Lung (tissue), 12 donors: ENCODE results near the gene ZDHHC8. TPM values are rescaled to one million over a fixed set of nuclear protein-coding genes. Genes with fewer than 3 reads are reported as not detected.

Experiments used
- ATAC-seq: fragments of 200-7000 bp; cut with Tn5 transposase; one replicate; pipeline ENCODE4 v1.9.1; 2020; ENCODE audit warnings: moderate number of reproducible peaks; ENCODE audit not compliant: insufficient read depth, low FRiP score
- DNase-seq, 3 donors: peaks; one replicate each; pipeline ENCODE4 v3.0.0-alpha.2; 2013 to 2017
- H3K27ac ChIP-seq, 2 donors: one replicate each; pipeline ENCODE4 v1.5.1; 2013; ENCODE audit warnings: mild to moderate bottlenecking in 2 of 2, moderate library complexity in 2 of 2, control low read depth in 1 of 2, inconsistent platforms in 1 of 2, low read depth in 1 of 2, low read length in 1 of 2
- H3K27me3 ChIP-seq, 3 donors: one replicate each; pipeline ENCODE4 v1.5.1; 2013; ENCODE audit warnings: low read length in 2 of 3; ENCODE audit not compliant: control insufficient read depth in 3 of 3, insufficient read depth in 3 of 3
- H3K36me3 ChIP-seq, 4 donors: one replicate each; pipeline ENCODE4 v1.5.1; 2013; ENCODE audit warnings: low read length in 4 of 4, mild to moderate bottlenecking in 1 of 4, moderate library complexity in 1 of 4; ENCODE audit not compliant: control insufficient read depth in 4 of 4, insufficient read depth in 4 of 4
- H3K4me1 ChIP-seq, 5 donors: one replicate each; pipeline ENCODE4 v1.5.1; 2013; ENCODE audit warnings: low read length in 5 of 5, mild to moderate bottlenecking in 2 of 5, moderate library complexity in 1 of 5; ENCODE audit not compliant: control insufficient read depth in 5 of 5, insufficient read depth in 5 of 5
- H3K4me3 ChIP-seq: one replicate; pipeline ENCODE4 v1.5.1; 2013; ENCODE audit warnings: mild to moderate bottlenecking, control low read depth, moderate library complexity
- H3K9ac ChIP-seq, 2 donors: one replicate each; pipeline ENCODE4 v1.5.1; 2013; ENCODE audit warnings: low read length in 2 of 2, control low read depth in 1 of 2; ENCODE audit not compliant: insufficient read depth in 1 of 2
- H3K9me3 ChIP-seq, 4 donors: one replicate each; pipeline ENCODE4 v1.5.1; 2013; ENCODE audit warnings: low read length in 3 of 4, mild to moderate bottlenecking in 1 of 4, moderate library complexity in 1 of 4; ENCODE audit not compliant: control insufficient read depth in 4 of 4, insufficient read depth in 3 of 4
- WGBS, 2 donors: extraction: QIAGEN DNeasy Blood & Tissue Kit; methylation state at CpG; one replicate each; pipeline ENCODE4 v1.1.7; 2013; 5-methylcytosine and 5-hydroxymethylcytosine counted together
- polyA plus RNA-seq, 2 donors: library from polyadenylated mRNA; stranded (reverse); fragments of 200-250 nt; gene quantifications; one replicate each; pipeline ENCODE4 v1.2.1, GENCODE V29; 2013
- total RNA-seq, 2 donors: library from RNA; depleted of rRNA in 1 of 2; stranded (reverse); fragments of >200 nt in 1 of 2; gene quantifications; one replicate each; pipeline ENCODE4 v1.2.1, GENCODE V29; 2014 to 2021
- TF ChIP-seq, protein P1 (sequence below): IDR thresholded peaks from 2 replicates; pipeline ENCODE4 v1.5.1; 2012; ENCODE audit warnings: mild to moderate bottlenecking; ENCODE audit errors: control extremely low read depth, extremely low read depth
- donor health status: control.
- donor health status: control.
- donor health status: Bipolar disorder and iron deficiency.
- donor health status: healthy.
- donor health status: DM: yes; HTN: yes; CAD: no.

The ZDHHC8 gene
- total and polyA plus RNA-seq, 4 donors, result 28.4 to 75.1 (median 35.5) TPM

DNA sequence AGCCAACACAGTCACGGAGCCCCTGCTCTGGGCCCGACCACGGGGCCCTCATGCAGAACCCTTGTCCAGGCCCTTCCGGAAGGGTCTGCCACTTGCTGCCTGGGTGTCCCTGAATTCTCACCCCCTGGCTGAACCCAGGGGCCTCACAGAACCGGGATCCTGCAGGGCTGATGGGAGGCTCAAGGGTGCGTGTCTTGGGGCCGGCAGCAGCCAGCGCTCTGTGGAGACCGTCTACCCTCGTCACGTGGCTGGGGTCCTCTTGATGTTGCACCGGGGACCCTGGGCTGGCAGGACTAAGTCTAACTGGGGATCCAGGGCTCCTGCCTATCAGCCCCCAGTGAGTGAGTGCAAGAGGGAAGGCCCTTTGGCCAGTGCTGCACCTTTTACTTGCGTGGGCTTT, 38.6 kb downstream of the ZDHHC8 start:
- TF ChIP-seq, protein P1, sequence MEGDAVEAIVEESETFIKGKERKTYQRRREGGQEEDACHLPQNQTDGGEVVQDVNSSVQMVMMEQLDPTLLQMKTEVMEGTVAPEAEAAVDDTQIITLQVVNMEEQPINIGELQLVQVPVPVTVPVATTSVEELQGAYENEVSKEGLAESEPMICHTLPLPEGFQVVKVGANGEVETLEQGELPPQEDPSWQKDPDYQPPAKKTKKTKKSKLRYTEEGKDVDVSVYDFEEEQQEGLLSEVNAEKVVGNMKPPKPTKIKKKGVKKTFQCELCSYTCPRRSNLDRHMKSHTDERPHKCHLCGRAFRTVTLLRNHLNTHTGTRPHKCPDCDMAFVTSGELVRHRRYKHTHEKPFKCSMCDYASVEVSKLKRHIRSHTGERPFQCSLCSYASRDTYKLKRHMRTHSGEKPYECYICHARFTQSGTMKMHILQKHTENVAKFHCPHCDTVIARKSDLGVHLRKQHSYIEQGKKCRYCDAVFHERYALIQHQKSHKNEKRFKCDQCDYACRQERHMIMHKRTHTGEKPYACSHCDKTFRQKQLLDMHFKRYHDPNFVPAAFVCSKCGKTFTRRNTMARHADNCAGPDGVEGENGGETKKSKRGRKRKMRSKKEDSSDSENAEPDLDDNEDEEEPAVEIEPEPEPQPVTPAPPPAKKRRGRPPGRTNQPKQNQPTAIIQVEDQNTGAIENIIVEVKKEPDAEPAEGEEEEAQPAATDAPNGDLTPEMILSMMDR, result no peak
- 92 to 96% methylated on average over 13 of the region's 13 CpGs for WGBS, 2 donors
- DNase-seq, result no peak
- no peak overlapping the region for H3K27ac ChIP-seq
- H3K36me3 ChIP-seq, result no peaks in the 10 kb centered on the region
- no peak overlapping the region for H3K9ac ChIP-seq
- H3K4me1 ChIP-seq, result no peaks in the 10 kb centered on the region
- no peak overlapping the region for H3K4me3 ChIP-seq
- peaks cover 0 to 2% (median 0%) of the 10 kb centered on the region in 4 donors for H3K9me3 ChIP-seq
- no peaks in the 10 kb centered on the region for H3K27me3 ChIP-seq
- ATAC-seq, result no peak

DNA sequence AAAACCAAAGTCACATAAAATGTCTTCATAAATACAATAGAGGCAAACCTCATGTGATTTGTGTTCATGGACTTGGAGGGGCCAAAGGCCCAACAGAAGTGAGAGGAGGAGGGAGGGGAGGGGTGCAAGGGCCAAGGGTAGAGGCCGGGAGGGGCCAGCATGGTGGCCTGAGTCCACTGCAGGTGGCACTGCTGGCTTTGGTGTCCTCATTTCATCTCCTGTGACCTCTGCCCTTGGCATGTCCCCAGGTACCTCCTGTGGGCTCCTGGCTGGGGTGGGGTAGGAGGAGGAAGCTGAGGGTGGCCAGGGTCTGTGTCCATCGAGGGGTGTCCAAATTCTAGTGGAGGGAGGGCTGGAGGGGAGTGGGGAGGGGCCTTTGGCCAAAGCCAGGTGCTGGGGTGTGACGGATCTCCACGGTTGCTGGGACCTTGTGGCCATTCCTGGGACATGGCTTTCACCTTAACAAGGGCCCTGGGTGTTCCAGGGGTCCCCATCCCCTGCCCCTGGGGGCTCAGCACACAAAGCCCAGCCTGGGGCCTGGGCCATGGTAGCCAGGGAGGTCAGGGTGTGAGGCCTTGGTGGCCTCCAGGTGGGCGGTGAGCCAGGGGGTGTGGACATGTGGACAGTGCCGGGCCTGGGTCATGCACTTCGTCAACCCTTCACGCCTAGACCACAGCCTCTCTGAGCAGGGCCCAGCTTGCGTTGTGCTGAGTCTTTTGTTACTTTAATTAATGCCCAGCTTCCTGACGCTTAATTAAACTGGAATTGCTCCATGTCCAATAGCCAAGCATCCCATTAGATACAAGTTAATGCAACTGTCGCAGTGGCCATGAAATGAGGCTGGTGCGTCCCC, 39.9 kb downstream of the ZDHHC8 start:
- TF ChIP-seq, protein P1, result no peak
- no peak for DNase-seq
- Histone ChIP-seq H3K27me3 (no peaks in the 10 kb centered on the region), H3K36me3 (no peaks in the 10 kb centered on the region), H3K9ac (no peak overlapping the region), H3K4me3 (no peak overlapping the region), H3K4me1 (no peaks in the 10 kb centered on the region), H3K27ac (no peak overlapping the region), H3K9me3 (peaks cover 0 to 2% (median 0%) of the 10 kb centered on the region in 4 donors)
- 88 to 93% methylated on average over 12 of the region's 12 CpGs for WGBS, 2 donors
- no peak for ATAC-seq

DNA sequence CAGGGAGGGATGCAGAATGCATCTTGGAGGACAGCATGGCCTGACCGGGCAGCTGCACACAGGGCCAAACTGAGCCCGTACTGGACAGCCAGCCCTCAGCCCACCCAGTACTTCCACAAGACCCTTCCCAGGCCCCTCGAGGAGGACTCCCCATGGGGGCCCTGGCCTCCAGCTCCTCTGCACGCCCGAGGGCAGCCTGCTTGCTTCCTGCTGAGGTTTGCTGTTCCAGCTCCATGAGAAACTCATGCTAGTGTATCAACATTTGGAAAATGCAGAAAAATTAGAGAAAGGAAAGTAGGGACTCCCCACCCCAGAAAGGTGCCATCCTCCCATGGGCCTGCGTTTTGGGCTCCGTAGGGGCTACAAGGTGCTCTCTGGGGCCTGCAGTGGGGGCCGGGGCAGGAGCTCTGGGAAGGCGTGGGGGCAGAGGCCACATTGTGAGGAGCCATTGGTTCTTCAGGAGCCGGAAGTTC, 40.6 kb downstream of the ZDHHC8 start:
- TF ChIP-seq, protein P1, result no peak
- no peak for DNase-seq
- WGBS, 2 donors, result 89 to 96% methylated on average over 10 of the region's 10 CpGs
- no peaks in the 10 kb centered on the region for H3K27me3 ChIP-seq
- no peak for ATAC-seq
- no peak overlapping the region for H3K4me3 ChIP-seq
- peaks cover 0 to 2% (median 0%) of the 10 kb centered on the region in 4 donors for H3K9me3 ChIP-seq
- no peaks in the 10 kb centered on the region for H3K4me1 ChIP-seq
- H3K36me3 ChIP-seq, result no peaks in the 10 kb centered on the region
- H3K9ac ChIP-seq, result no peak overlapping the region
- H3K27ac ChIP-seq, result no peak overlapping the region
